Panc1 (cell line): Measurements from ENCODE around the gene SRSF2. TPM values are rescaled to one million over a fixed set of nuclear protein-coding genes. Genes with fewer than 3 reads are reported as not detected.
A peak's percentile ranks its signal among the peaks of the same experiment; 100 is the strongest.
"Not testable (repeated sequence)": the region's sequence is repeated elsewhere in the genome, so short reads cannot be mapped to it uniquely, and the experiment has no call there.

Experiments used
- ATAC-seq: fragments of 200-7000 bp; cut with Tn5 transposase; 2 replicates; pipeline ENCODE4 v1.9.1; 2020; ENCODE audit warnings: mild to moderate bottlenecking, moderate library complexity
- BruUV-seq: library from RNA; stranded (reverse); fragments of 400-500 nt; replicated peaks from 2 replicates; lab custom pipeline; 2021; lab: Mats Ljungman, UMichigan
- CTCF ChIA-PET: fragments of 300-600 bp; sonication (Branson Sonifier 250); formaldehyde crosslinking; loops from one replicate; lab custom pipeline; 2022; ENCODE audit warnings: antibody characterized with exemption; lab: Charles Lee
- POLR2A ChIA-PET: fragments of 300-600 bp; sonication (Branson Sonifier 250); formaldehyde crosslinking; loops from one replicate; lab custom pipeline; 2022; ENCODE audit warnings: antibody characterized with exemption; lab: Charles Lee
- DNase-seq: peaks from one replicate; pipeline ENCODE4 v3.0.0-alpha.2; 2010; ENCODE audit warnings: low read depth, low spot score
- H3K27ac ChIP-seq: 2 replicates; pipeline ENCODE4 v1.5.1; 2011; ENCODE audit warnings: mild to moderate bottlenecking, low read length, inconsistent platforms
- H3K27me3 ChIP-seq: fragments of 200-500 bp; sonication (Bioruptor generic); 2 replicates; pipeline ENCODE4 v1.6.0; 2014; ENCODE audit warnings: low read length, inconsistent platforms; ENCODE audit not compliant: control insufficient read depth, insufficient read depth
- H3K36me3 ChIP-seq: fragments of 200-500 bp; sonication (Bioruptor generic); 2 replicates; pipeline ENCODE4 v1.5.1; 2014; ENCODE audit warnings: inconsistent platforms, mild to moderate bottlenecking, low read length, moderate library complexity; ENCODE audit not compliant: control insufficient read depth, insufficient read depth
- H3K4me1 ChIP-seq: 2 replicates; pipeline ENCODE4 v1.5.1; 2011; ENCODE audit warnings: inconsistent platforms, mild to moderate bottlenecking, low read length, moderate library complexity; ENCODE audit not compliant: control insufficient read depth, insufficient read depth
- H3K4me3 ChIP-seq, 2 experiments: 2 replicates each; pipeline ENCODE4 v1.5.1; 2011 to 2012; ENCODE audit warnings: low read depth in 2 of 2, low read length in 2 of 2, mild to moderate bottlenecking in 2 of 2, inconsistent platforms in 1 of 2, moderate library complexity in 1 of 2
- H3K9me3 ChIP-seq: fragments of 200-500 bp; sonication (Bioruptor generic); 2 replicates; pipeline ENCODE4 v1.5.1; 2014; ENCODE audit warnings: low read depth, mild to moderate bottlenecking, inconsistent platforms, low read length, moderate library complexity; ENCODE audit not compliant: control insufficient read depth, insufficient read depth
- POLR2AphosphoS5 ChIP-seq: IDR thresholded peaks from 2 replicates; pipeline ENCODE4 v1.6.1; 2012; ENCODE audit warnings: mild to moderate bottlenecking, low read depth, low read length, moderate library complexity
- SIN3A ChIP-seq: IDR thresholded peaks from 2 replicates; pipeline ENCODE4 v1.6.1; 2012; ENCODE audit warnings: low read depth, mild to moderate bottlenecking, low read length, moderate library complexity, borderline replicate concordance; ENCODE audit not compliant: insufficient read depth
- TCF7L2 ChIP-seq: IDR thresholded peaks from 2 replicates; pipeline ENCODE4 v1.6.1; 2011; ENCODE audit warnings: mild to moderate bottlenecking, low read depth, low read length, inconsistent platforms
- in situ Hi-C: cut with HindIII; loops from 2 replicates; pipeline ENCODE4 v1.10.0; 2016; ENCODE audit warnings: low sequenced_read_pairs, low pct_unique_long_range_greater_than_20kb
- intact Hi-C: fragments of 100-400 bp; cut with micrococcal nuclease; formaldehyde crosslinking; loops from one replicate; pipeline ENCODE4 v1.10.0; 2022; ENCODE audit not compliant: unreplicated experiment
- total RNA-seq: library from RNA; stranded (reverse); gene quantifications from one replicate; pipeline ENCODE4 v1.2.1, GENCODE V29; 2021; ENCODE audit not compliant: unreplicated experiment
- TF ChIP-seq, protein P1 (sequence below), 2 experiments: IDR thresholded peaks; 2 replicates each; pipeline ENCODE4 v1.6.1; 2011 to 2012; ENCODE audit warnings: low read depth in 2 of 2, control low read depth in 1 of 2, low read length in 1 of 2, mild to moderate bottlenecking in 1 of 2, moderate library complexity in 1 of 2; ENCODE audit not compliant: insufficient read depth in 1 of 2
- TF ChIP-seq, protein P2 (sequence below): fragments of 450-650 bp; IDR thresholded peaks from 2 replicates; pipeline ENCODE4 v1.5.1; 2017; ENCODE audit warnings: mild to moderate bottlenecking

The SRSF2 gene
- total RNA-seq, 1 experiment from 2014 or later: 436 TPM

DNA sequence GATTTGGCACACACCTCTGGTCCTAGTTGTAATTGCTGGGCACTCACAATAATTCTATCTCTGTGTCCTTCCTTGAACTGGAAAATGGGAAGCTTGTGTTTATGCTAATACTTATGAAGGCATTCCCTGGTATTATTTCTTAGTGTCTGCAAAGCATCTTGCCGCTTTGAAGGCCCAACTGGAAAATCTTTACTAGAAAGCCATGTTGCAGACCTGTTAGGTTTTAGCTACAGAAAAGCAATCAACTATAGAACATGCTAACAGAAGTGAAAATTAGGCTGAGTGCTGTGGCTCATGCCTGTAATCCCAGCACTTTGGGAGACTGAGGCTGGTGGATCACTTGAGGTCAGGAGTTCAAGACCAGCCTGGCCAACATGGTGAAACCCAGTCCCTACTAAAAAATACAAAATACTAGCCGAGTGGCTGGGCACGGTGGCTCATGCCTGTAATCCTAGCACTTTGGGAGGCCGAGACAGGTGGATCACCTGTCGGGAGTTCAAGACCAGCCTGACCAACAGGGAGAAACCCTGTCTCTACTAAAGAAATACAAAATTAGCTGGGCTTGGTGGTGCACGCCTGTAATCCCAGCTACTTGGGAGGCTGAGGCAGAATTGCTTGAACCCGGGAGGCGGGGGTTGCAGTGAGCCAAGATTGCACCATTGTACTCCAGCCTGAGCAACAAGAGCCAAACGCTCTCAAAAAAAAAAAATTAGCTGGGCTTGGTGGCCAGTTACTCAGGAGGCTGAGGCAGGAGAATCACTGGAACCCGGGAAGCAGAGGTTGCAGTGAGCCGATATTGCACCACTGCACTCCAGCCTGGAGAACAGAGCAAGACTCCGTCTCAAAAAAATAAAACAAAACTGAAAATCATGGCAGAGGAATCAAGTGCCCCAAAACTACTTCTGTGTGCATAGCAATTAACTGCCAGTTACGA lies 5.1 kb downstream of the SRSF2 start:
- Histone ChIP-seq H3K4me1 (peaks cover 24% of the 10 kb centered on the region), H3K36me3 (peaks cover 40% of the 10 kb centered on the region)
- DNase-seq, H3K4me3 ChIP-seq, BruUV-seq, H3K9me3 ChIP-seq, ATAC-seq, intact Hi-C loops, H3K27me3 ChIP-seq, in situ Hi-C loops, H3K27ac ChIP-seq: not testable (repeated sequence)
- peak; percentile 48 for TF ChIP-seq POLR2AphosphoS5
- ChIA-PET POLR2A (interaction anchor here (0.6 to 0.7 kb wide), 4 partner anchors 21 to 358 kb away, joined by 3 to 12 read pairs (median 5); no protein-coding TSS in a partner anchor), CTCF (interaction anchor here (0.6 kb wide), 1 partner anchor 333 kb away, joined by 7 read pairs; no protein-coding TSS in a partner anchor)

DNA sequence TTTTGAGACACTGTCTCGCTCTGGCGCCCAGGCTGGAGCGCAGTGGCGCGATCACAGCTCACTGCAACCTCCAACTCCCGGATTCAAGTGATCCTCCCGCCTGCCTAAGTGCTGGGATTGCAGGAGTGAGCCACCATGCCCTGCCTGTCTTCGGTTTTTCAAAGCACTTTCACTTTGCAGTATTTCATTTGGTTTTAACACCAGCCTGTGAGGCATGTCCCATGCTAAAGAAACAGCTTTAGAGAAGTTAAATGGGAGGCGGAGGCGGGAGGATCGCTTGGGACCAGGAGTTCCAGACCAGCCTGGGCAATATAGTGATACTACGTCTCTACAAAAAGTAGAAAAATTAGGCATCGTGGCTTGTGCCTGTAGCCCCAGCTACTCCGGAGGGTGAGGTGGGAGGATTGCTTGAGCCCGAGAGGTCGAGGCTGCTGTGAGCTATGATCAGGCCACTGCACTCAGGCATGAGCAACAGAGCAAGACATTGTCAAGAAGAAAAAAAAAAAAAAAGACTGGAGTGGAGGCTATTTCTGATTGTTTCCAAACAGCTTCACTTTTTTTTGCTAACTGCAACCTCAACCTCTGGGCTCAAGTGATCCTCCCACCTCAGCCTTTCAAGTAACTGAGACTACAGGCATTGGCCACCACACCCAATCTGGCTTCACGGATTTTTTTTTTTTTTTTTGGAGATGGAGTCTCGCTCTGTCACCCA lies 9.2 kb downstream of the SRSF2 start:
- no peak for TF ChIP-seq TCF7L2
- TF ChIP-seq SIN3A: no peak
- TF ChIP-seq, protein P1, sequence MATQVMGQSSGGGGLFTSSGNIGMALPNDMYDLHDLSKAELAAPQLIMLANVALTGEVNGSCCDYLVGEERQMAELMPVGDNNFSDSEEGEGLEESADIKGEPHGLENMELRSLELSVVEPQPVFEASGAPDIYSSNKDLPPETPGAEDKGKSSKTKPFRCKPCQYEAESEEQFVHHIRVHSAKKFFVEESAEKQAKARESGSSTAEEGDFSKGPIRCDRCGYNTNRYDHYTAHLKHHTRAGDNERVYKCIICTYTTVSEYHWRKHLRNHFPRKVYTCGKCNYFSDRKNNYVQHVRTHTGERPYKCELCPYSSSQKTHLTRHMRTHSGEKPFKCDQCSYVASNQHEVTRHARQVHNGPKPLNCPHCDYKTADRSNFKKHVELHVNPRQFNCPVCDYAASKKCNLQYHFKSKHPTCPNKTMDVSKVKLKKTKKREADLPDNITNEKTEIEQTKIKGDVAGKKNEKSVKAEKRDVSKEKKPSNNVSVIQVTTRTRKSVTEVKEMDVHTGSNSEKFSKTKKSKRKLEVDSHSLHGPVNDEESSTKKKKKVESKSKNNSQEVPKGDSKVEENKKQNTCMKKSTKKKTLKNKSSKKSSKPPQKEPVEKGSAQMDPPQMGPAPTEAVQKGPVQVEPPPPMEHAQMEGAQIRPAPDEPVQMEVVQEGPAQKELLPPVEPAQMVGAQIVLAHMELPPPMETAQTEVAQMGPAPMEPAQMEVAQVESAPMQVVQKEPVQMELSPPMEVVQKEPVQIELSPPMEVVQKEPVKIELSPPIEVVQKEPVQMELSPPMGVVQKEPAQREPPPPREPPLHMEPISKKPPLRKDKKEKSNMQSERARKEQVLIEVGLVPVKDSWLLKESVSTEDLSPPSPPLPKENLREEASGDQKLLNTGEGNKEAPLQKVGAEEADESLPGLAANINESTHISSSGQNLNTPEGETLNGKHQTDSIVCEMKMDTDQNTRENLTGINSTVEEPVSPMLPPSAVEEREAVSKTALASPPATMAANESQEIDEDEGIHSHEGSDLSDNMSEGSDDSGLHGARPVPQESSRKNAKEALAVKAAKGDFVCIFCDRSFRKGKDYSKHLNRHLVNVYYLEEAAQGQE (IDR thresholded peaks at IDR 0.05; ENCODE audit: insufficient read depth in 1 of 2, low read depth in 2 of 2, low read length in 1 of 2): no peak
- TF ChIP-seq POLR2AphosphoS5: no peak
- TF ChIP-seq, protein P2, sequence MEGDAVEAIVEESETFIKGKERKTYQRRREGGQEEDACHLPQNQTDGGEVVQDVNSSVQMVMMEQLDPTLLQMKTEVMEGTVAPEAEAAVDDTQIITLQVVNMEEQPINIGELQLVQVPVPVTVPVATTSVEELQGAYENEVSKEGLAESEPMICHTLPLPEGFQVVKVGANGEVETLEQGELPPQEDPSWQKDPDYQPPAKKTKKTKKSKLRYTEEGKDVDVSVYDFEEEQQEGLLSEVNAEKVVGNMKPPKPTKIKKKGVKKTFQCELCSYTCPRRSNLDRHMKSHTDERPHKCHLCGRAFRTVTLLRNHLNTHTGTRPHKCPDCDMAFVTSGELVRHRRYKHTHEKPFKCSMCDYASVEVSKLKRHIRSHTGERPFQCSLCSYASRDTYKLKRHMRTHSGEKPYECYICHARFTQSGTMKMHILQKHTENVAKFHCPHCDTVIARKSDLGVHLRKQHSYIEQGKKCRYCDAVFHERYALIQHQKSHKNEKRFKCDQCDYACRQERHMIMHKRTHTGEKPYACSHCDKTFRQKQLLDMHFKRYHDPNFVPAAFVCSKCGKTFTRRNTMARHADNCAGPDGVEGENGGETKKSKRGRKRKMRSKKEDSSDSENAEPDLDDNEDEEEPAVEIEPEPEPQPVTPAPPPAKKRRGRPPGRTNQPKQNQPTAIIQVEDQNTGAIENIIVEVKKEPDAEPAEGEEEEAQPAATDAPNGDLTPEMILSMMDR: no peak
- peaks cover 14% of the 10 kb centered on the region for H3K36me3 ChIP-seq
- no peak for DNase-seq
- peak overlapping the region; percentile 79 to 92 for H3K4me3 ChIP-seq
- in situ Hi-C loops (no loop called here), intact Hi-C loops (no loop called here)
- peaks cover 6% of the 10 kb centered on the region for H3K4me1 ChIP-seq
- H3K9me3 ChIP-seq: no peaks in the 10 kb centered on the region
- no peaks in the 10 kb centered on the region for H3K27me3 ChIP-seq
- ATAC-seq: no peak
- peak overlapping the region; percentile 86 for H3K27ac ChIP-seq
- CTCF ChIA-PET: interaction anchor here (0.6 to 1.2 kb wide), 3 partner anchors 9 to 375 kb away, joined by 5 to 6 read pairs (median 5); partner anchors contain the start of gene PRCD
- BruUV-seq: no TSS peak
- POLR2A ChIA-PET: interaction anchor here (0.6 to 0.8 kb wide), 6 partner anchors 9 to 898 kb away, joined by 3 to 10 read pairs (median 5); no protein-coding TSS in a partner anchor
